HepG2 (cell line): ENCODE data around the gene MMP23B. TPM values are rescaled to one million over a fixed set of nuclear protein-coding genes. Genes with fewer than 3 reads are reported as not detected.
"Not testable (repeated sequence)": the region's sequence is repeated elsewhere in the genome, so short reads cannot be mapped to it uniquely, and the experiment has no call there.

Source experiments
- ATAC-seq: fragments of 200-7000 bp; cut with Tn5 transposase; 3 replicates; pipeline ENCODE4 v1.9.1; 2020; ENCODE audit warnings: mild to moderate bottlenecking, moderate library complexity
- BruUV-seq: library from RNA; stranded (reverse); fragments of 400-500 nt; replicated peaks from 2 replicates; lab custom pipeline; 2021; lab: Mats Ljungman, UMichigan
- CTCF ChIA-PET: fragments of 300-600 bp; formaldehyde crosslinking; extraction: SDS; loops from one replicate; lab custom pipeline; 2021; ENCODE audit warnings: low total read pairs, inconsistent platforms, low intra/inter-chr PET ratio; lab: Yijun Ruan, JAX
- POLR2A ChIA-PET: fragments of 350-600 bp; sonication (Branson Sonifier 250); formaldehyde crosslinking; loops from one replicate; lab custom pipeline; 2020; ENCODE audit warnings: antibody characterized with exemption, inconsistent platforms; lab: Yijun Ruan, JAX
- DNase-seq: peaks from one replicate; pipeline ENCODE4 v3.0.0-alpha.2; 2015; ENCODE audit warnings: low spot score
- FAIRE-seq: peaks from 3 replicates; lab custom pipeline; 2011; peaks lifted over from hg19 to GRCh38; lab: Jason Lieb, UNC
- H2AFZ ChIP-seq: one replicate; pipeline ENCODE4 v1.6.1; 2011; ENCODE audit warnings: low read length, inconsistent platforms
- H3K27ac ChIP-seq: fragments of 300-600 bp; 3 replicates; pipeline ENCODE4 v1.8.0; 2011; ENCODE audit warnings: mixed run types, mild to moderate bottlenecking, mixed read lengths, low read length, inconsistent platforms; ENCODE audit not compliant: insufficient read depth; ENCODE audit errors: extremely low read length
- H3K27me3 ChIP-seq, 2 experiments: fragments of 200-600 bp in 1 of 2; 2 replicates in 1 of 2; 3 replicates in 1 of 2; pipeline versions ENCODE4 v1.6.0 to v1.8.0; 2011; ENCODE audit warnings: low read length in 2 of 2, mild to moderate bottlenecking in 2 of 2, moderate library complexity in 2 of 2, inconsistent platforms in 1 of 2; ENCODE audit not compliant: insufficient read depth in 2 of 2, control insufficient read depth in 1 of 2
- H3K36me3 ChIP-seq, 2 experiments: fragments of 200-600 bp in 1 of 2; replicated peaks in 1 of 2; 2 replicates in 1 of 2; 3 replicates in 1 of 2; pipeline versions ENCODE4 v1.5.1 to v1.8.0; 2011; ENCODE audit warnings: low read length in 2 of 2, inconsistent platforms in 1 of 2; ENCODE audit not compliant: insufficient read depth in 2 of 2, control insufficient read depth in 1 of 2
- H3K4me1 ChIP-seq: 2 replicates; pipeline ENCODE4 v1.5.1; 2012; ENCODE audit warnings: low read length, inconsistent platforms; ENCODE audit not compliant: insufficient read depth
- H3K4me2 ChIP-seq: 2 replicates; pipeline ENCODE4 v1.6.0; 2011; ENCODE audit warnings: low read depth, low read length, inconsistent platforms
- H3K4me3 ChIP-seq, 3 experiments: fragments of 200-600 bp in 1 of 3; sonication (generic), shearing (Covaris generic) in 1 of 3; replicated peaks in 1 of 3; 2 replicates each; pipeline ENCODE4 v1.5.1; 2011 to 2016; ENCODE audit warnings: low read length in 3 of 3, inconsistent platforms in 2 of 3, low read depth in 2 of 3, mild to moderate bottlenecking in 2 of 3, control low read depth in 1 of 3, mixed read lengths in 1 of 3; ENCODE audit not compliant: insufficient read depth in 1 of 3
- H3K79me2 ChIP-seq: one replicate; pipeline ENCODE4 v1.6.1; 2011; ENCODE audit warnings: low read length, inconsistent platforms; ENCODE audit not compliant: insufficient read depth
- H3K9ac ChIP-seq: 2 replicates; pipeline ENCODE4 v1.6.0; 2011; ENCODE audit warnings: mild to moderate bottlenecking, low read depth, low read length, inconsistent platforms; ENCODE audit not compliant: insufficient read depth
- H3K9me3 ChIP-seq: 2 replicates; pipeline ENCODE4 v1.5.1; 2012; ENCODE audit warnings: mild to moderate bottlenecking, low read length
- H4K20me1 ChIP-seq: 2 replicates; pipeline ENCODE4 v1.6.0; 2011; ENCODE audit warnings: inconsistent platforms, mild to moderate bottlenecking, low read length, moderate library complexity; ENCODE audit not compliant: insufficient read depth
- WGBS: methylation state at CpG from one replicate; pipeline ENCODE4 v1.1.6; 2017; ENCODE audit warnings: low lambda C conversion rate; 5-methylcytosine and 5-hydroxymethylcytosine counted together
- in situ Hi-C: cut with HindIII; loops from 2 replicates; pipeline ENCODE4 v1.10.0; 2017; ENCODE audit warnings: low pct_unique_long_range_greater_than_20kb; ENCODE audit not compliant: extremely low pct_ligation_motif_present
- intact Hi-C: fragments of 100-400 bp; cut with micrococcal nuclease; formaldehyde crosslinking; loops from one replicate; pipeline ENCODE4 v1.10.0; 2022; ENCODE audit not compliant: unreplicated experiment
- polyA plus RNA-seq, 8 experiments: library from polyadenylated mRNA; depleted of rRNA in 3 of 8; stranded (reverse) in 7 of 8; unstranded in 1 of 8; fragments of >200 nt; fragmentation: Illumina TruSeq in 4 of 8; extraction: Trizol in 4 of 8; gene quantifications; 2 replicates each; pipeline versions ENCODE4 v1.2.1 to v1.2.3, GENCODE V29; 2011 to 2016; ENCODE audit warnings: low read depth in 4 of 8, missing spikeins in 1 of 8, mixed read lengths in 1 of 8; ENCODE audit not compliant: insufficient read depth in 1 of 8
- total RNA-seq, 5 experiments: library from RNA; depleted of rRNA; stranded (reverse); fragments of >200 nt; fragmentation: Illumina TruSeq; extraction: Trizol; gene quantifications; 2 replicates each; pipeline ENCODE4 v1.2.3, GENCODE V29; 2016; ENCODE audit warnings: low read depth in 1 of 5

The MMP23B gene
- total and polyA plus RNA-seq, 2 of the 13 experiments (the other 11 are each of a cell fraction or from before 2014, with no cell fraction given): 0.61 to 0.75 TPM

DNA sequence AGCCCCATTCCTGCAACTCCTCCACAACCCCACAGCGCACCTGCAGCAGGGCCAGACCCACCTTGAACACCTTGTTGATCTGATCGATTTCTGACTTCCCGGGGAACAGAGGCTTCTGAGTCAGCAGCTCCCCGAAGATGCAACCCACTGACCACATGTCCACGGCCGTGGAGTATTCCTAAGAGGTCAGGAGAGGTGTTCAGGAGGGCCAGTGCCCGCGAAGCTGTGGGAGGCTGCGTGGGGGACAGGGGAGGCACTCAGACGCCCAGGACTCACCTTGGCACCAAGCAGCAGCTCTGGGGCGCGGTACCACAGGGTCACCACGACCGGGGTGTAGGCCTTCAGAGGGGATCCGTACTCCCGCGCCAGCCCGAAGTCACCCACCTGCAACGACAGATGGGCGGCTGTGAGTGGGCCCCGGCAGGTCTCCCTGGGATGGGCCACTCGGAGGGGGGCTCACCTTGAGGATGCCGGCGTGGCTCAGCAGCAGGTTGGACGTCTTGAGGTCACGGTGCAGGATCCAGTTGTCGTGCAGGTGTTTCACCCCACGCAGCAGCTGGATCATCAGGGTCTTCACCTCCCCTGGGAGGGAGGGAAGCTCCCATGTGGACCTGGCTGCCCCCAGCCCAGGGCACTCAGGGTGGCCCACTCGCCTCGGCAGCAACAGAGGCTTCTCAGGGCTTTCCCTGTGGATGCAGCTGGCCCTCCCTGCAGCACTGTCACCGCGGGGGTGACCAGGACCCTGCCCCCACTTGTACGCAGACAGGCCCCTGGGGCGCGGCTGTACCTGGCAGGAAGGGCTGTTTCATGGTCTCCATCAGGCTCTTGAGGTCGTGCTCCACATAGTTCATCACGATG lies 4.9 kb downstream of the MMP23B start:
- H3K4me1 ChIP-seq, BruUV-seq, H3K36me3 ChIP-seq, CTCF ChIA-PET, DNase-seq, in situ Hi-C loops, H3K27ac ChIP-seq, ATAC-seq, H3K9ac ChIP-seq, H3K79me2 ChIP-seq, POLR2A ChIA-PET, H2AFZ ChIP-seq, H3K27me3 ChIP-seq, intact Hi-C loops, H3K9me3 ChIP-seq, H3K4me2 ChIP-seq, H4K20me1 ChIP-seq, H3K4me3 ChIP-seq, FAIRE-seq: not testable (repeated sequence)
- WGBS: 94% methylated on average over 21 of the region's 37 CpGs

DNA sequence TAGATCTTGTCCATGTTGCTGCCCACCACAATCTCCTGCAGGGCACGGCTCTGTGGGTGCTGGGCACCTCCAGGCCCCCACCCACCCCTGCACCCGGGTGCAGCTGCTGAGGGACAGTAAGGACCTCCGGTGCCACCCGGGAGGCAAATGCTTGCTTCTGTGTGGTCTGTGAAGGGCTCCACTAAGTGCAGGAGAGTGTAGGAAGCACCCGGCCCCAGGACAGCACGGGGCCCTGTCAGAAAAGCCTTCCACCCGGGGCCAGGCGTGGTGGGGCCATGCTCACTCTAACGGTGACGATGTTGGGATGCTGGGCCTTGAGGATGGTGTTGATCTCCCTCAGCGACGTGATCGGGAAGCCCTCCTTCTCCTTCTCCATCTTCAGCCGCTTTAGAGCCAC lies 5.5 kb downstream of the MMP23B start:
- in situ Hi-C loops, H3K9me3 ChIP-seq, POLR2A ChIA-PET, BruUV-seq, H2AFZ ChIP-seq, DNase-seq, H3K4me3 ChIP-seq, CTCF ChIA-PET, H3K79me2 ChIP-seq, H3K27ac ChIP-seq, H3K27me3 ChIP-seq, FAIRE-seq, H4K20me1 ChIP-seq, H3K4me1 ChIP-seq, intact Hi-C loops, H3K36me3 ChIP-seq, H3K9ac ChIP-seq, H3K4me2 ChIP-seq, ATAC-seq: not testable (repeated sequence)
- WGBS: 98% methylated on average over 6 of the region's 14 CpGs

DNA sequence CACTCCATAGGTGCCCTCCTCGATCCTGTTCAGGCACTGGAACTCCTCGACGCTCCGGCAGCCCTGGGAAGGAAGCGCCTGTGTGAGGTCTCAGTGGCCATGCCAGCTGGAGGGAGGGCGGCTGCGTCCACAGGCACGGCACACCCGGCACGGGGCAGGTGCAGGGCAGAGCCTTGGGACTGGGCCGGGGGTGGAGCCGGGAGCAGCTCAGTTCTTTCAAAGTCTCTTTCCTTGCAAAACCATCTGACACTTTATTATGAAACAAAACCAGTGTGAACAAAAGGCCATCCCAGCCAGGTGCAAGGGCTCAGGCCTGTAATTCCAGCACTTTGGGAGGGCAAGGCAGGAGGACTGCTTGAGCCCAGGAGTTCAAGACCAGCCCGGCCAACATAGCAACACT lies 6.6 kb downstream of the MMP23B start:
- FAIRE-seq, DNase-seq, H3K4me1 ChIP-seq, H3K9me3 ChIP-seq, H3K36me3 ChIP-seq, intact Hi-C loops, H3K27me3 ChIP-seq, POLR2A ChIA-PET, in situ Hi-C loops, H3K9ac ChIP-seq, BruUV-seq, H3K79me2 ChIP-seq, H3K4me2 ChIP-seq, H2AFZ ChIP-seq, CTCF ChIA-PET, H4K20me1 ChIP-seq, ATAC-seq, H3K4me3 ChIP-seq, H3K27ac ChIP-seq: not testable (repeated sequence)
- over 99% methylated on average over 8 of the region's 13 CpGs for WGBS

DNA sequence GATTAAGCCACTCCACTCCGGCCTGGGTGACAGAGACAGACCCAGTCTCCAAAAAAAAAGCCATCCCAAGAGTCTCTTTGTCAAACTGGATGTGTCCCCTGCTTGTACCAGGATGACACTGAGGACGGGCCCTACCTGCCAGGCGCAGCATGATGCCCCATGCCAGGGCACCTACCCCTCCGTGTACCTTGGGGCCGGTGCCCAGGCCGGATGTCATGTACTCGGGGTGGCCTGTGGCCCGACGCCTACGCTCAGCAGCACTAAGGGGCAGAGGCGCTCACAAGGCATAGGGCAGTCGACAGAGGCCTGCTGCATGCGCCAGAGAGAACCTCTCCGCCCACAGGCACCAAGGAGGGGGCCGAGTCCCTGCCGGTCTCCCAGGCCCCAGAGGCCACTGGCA lies 7.4 kb downstream of the MMP23B start:
- DNase-seq, FAIRE-seq, intact Hi-C loops: not testable (repeated sequence)

More for the DNA sequence above, 7.4 kb downstream of the MMP23B start:
- in situ Hi-C loops, H2AFZ ChIP-seq, H3K79me2 ChIP-seq, H3K4me3 ChIP-seq, H3K27me3 ChIP-seq, CTCF ChIA-PET, H4K20me1 ChIP-seq, ATAC-seq, H3K9me3 ChIP-seq, POLR2A ChIA-PET, H3K9ac ChIP-seq, BruUV-seq, H3K4me1 ChIP-seq, H3K4me2 ChIP-seq, H3K27ac ChIP-seq, H3K36me3 ChIP-seq: not testable (repeated sequence)
- no CpG with 5 or more reads among the region's 16 CpGs for WGBS
